Caco-2 (cell line): ENCODE data around the gene CDH12. TPM values are rescaled to one million over a fixed set of nuclear protein-coding genes. Genes with fewer than 3 reads are reported as not detected.

Source experiments
- BruUV-seq: library from RNA; stranded (reverse); fragments of 400-500 nt; replicated peaks from 2 replicates; lab custom pipeline; 2021; lab: Mats Ljungman, UMichigan
- CTCF ChIA-PET: fragments of 300-600 bp; sonication (Branson Sonifier 250); formaldehyde crosslinking; loops from one replicate; lab custom pipeline; 2022; ENCODE audit warnings: antibody characterized with exemption; lab: Charles Lee
- POLR2A ChIA-PET: fragments of 300-600 bp; sonication (Branson Sonifier 250); formaldehyde crosslinking; loops from one replicate; lab custom pipeline; 2022; ENCODE audit warnings: antibody characterized with exemption; lab: Charles Lee
- DNase-seq, 2 experiments: peaks; one replicate each; pipeline versions ENCODE4 v3.0.0 to v3.0.0-alpha.2; 2020 to 2022
- H3K27me3 ChIP-seq: replicated peaks from 2 replicates; pipeline ENCODE4 v1.6.0; 2011; ENCODE audit warnings: low read length; ENCODE audit not compliant: control insufficient read depth, insufficient read depth
- H3K36me3 ChIP-seq: 2 replicates; pipeline ENCODE4 v1.5.1; 2011; ENCODE audit warnings: low read length; ENCODE audit not compliant: control insufficient read depth, insufficient read depth
- H3K4me1 ChIP-seq: fragments of 250-450 bp; sonication (Bioruptor Pico); 2 replicates; pipeline ENCODE4 v1.5.1; 2020; ENCODE audit warnings: mild to moderate bottlenecking
- H3K4me3 ChIP-seq: 2 replicates; pipeline ENCODE4 v1.5.1; 2011; ENCODE audit warnings: low read depth, mild to moderate bottlenecking, control low read depth, low read length
- H3K9me3 ChIP-seq: fragments of 250-450 bp; sonication (Bioruptor Pico); 2 replicates; pipeline ENCODE4 v1.5.1; 2020; ENCODE audit warnings: mild to moderate bottlenecking, moderate library complexity
- H3K27ac Mint-ChIP-seq: one replicate; pipeline ENCODE4 v1.8.0; 2022; ENCODE audit warnings: mixed read lengths; ENCODE audit not compliant: unreplicated experiment
- H3K27me3 Mint-ChIP-seq: one replicate; pipeline ENCODE4 v1.8.0; 2022; ENCODE audit warnings: mixed read lengths; ENCODE audit not compliant: insufficient read depth, unreplicated experiment
- H3K36me3 Mint-ChIP-seq: one replicate; pipeline ENCODE4 v1.8.0; 2022; ENCODE audit warnings: mild to moderate bottlenecking, mixed read lengths; ENCODE audit not compliant: insufficient read depth, unreplicated experiment
- H3K4me1 Mint-ChIP-seq: one replicate; pipeline ENCODE4 v1.8.0; 2022; ENCODE audit warnings: low read depth, mixed read lengths; ENCODE audit not compliant: unreplicated experiment
- H3K4me3 Mint-ChIP-seq: one replicate; pipeline ENCODE4 v1.8.0; 2022; ENCODE audit warnings: mild to moderate bottlenecking, moderate library complexity, mixed read lengths; ENCODE audit not compliant: unreplicated experiment
- H3K9me3 Mint-ChIP-seq: one replicate; pipeline ENCODE4 v1.8.0; 2022; ENCODE audit warnings: mixed read lengths; ENCODE audit not compliant: unreplicated experiment
- CTCF ChIP-seq, 2 experiments: fragments of 200-600 bp in 1 of 2; IDR thresholded peaks; 1 replicate in 1 of 2; 2 replicates in 1 of 2; pipeline versions ENCODE4 v1.5.1 to v1.8.0; 2011 to 2022; ENCODE audit warnings: antibody characterized with exemption in 1 of 2, control low read depth in 1 of 2, inconsistent platforms in 1 of 2, low read depth in 1 of 2, low read length in 1 of 2, mild to moderate bottlenecking in 1 of 2, moderate library complexity in 1 of 2; ENCODE audit not compliant: insufficient read depth in 1 of 2, severe bottlenecking in 1 of 2, unreplicated experiment in 1 of 2
- intact Hi-C: fragments of 100-400 bp; cut with micrococcal nuclease; formaldehyde crosslinking; loops from one replicate; pipeline ENCODE4 v1.10.0; 2022; ENCODE audit not compliant: unreplicated experiment
- total RNA-seq: library from RNA; stranded (reverse); gene quantifications from 2 replicates; pipeline ENCODE4 v1.2.3, GENCODE V29; 2022

The CDH12 gene
- total RNA-seq, 1 experiment from 2014 or later, result not detected

GRCh38 chr5:22495016-22495720, 358.0 kb downstream of the CDH12 start:
- Mint-ChIP-seq H3K4me3 (no peak overlapping the region), H3K9me3 (no peaks in the 10 kb centered on the region), H3K27me3 (no peaks in the 10 kb centered on the region), H3K27ac (no peak overlapping the region), H3K4me1 (no peaks in the 10 kb centered on the region), H3K36me3 (no peaks in the 10 kb centered on the region)
- ChIA-PET POLR2A (no interaction called here), CTCF (no interaction called here)
- H3K27me3 ChIP-seq, result no peaks in the 10 kb centered on the region
- DNase-seq, result no peak
- H3K4me3 ChIP-seq, result no peak overlapping the region
- intact Hi-C loops, result no loop called here
- TF ChIP-seq CTCF (IDR thresholded peaks at IDR 0.05; ENCODE audit: insufficient read depth in 1 of 2, low read depth in 1 of 2, low read length in 1 of 2, severe bottlenecking in 1 of 2, unreplicated experiment in 1 of 2), result no peak
- H3K36me3 ChIP-seq, result no peaks in the 10 kb centered on the region
- H3K9me3 ChIP-seq, result no peaks in the 10 kb centered on the region
- H3K4me1 ChIP-seq, result no peaks in the 10 kb centered on the region
- BruUV-seq, result no TSS peak

GRCh38 chr5:22488427-22488826, 364.7 kb downstream of the CDH12 start:
- no peak overlapping the region for H3K27ac Mint-ChIP-seq
- no TSS peak for BruUV-seq
- CTCF ChIA-PET, result no interaction called here

GRCh38 chr5:22480305-22480704, 372.8 kb downstream of the CDH12 start:
- no peaks in the 10 kb centered on the region for H3K4me1 ChIP-seq
- Mint-ChIP-seq H3K4me1 (no peaks in the 10 kb centered on the region), H3K4me3 (no peak overlapping the region), H3K9me3 (no peaks in the 10 kb centered on the region), H3K36me3 (no peaks in the 10 kb centered on the region), H3K27me3 (no peaks in the 10 kb centered on the region), H3K27ac (no peak overlapping the region)
- POLR2A ChIA-PET, result no interaction called here
- no peaks in the 10 kb centered on the region for H3K27me3 ChIP-seq
- intact Hi-C loops, result no loop called here
- no TSS peak for BruUV-seq
- H3K36me3 ChIP-seq, result no peaks in the 10 kb centered on the region
- no peak for TF ChIP-seq CTCF (IDR thresholded peaks at IDR 0.05; ENCODE audit: insufficient read depth in 1 of 2, low read depth in 1 of 2, low read length in 1 of 2, severe bottlenecking in 1 of 2, unreplicated experiment in 1 of 2)
- no peak for DNase-seq
- no peak overlapping the region for H3K4me3 ChIP-seq
- no peaks in the 10 kb centered on the region for H3K9me3 ChIP-seq
- CTCF ChIA-PET, result no interaction called here

More at GRCh38 chr5:22488427-22488826, 364.7 kb downstream of the CDH12 start:
- H3K27me3 ChIP-seq, result no peaks in the 10 kb centered on the region
- H3K36me3 ChIP-seq, result no peaks in the 10 kb centered on the region
- H3K36me3 Mint-ChIP-seq, result no peaks in the 10 kb centered on the region
- TF ChIP-seq CTCF (IDR thresholded peaks at IDR 0.05; ENCODE audit: insufficient read depth in 1 of 2, low read depth in 1 of 2, low read length in 1 of 2, severe bottlenecking in 1 of 2, unreplicated experiment in 1 of 2), result no peak
- no peaks in the 10 kb centered on the region for H3K4me1 ChIP-seq
- H3K4me1 Mint-ChIP-seq, result no peaks in the 10 kb centered on the region
- intact Hi-C loops, result no loop called here
- POLR2A ChIA-PET, result no interaction called here
- no peaks in the 10 kb centered on the region for H3K27me3 Mint-ChIP-seq
- no peak overlapping the region for H3K4me3 Mint-ChIP-seq
- no peaks in the 10 kb centered on the region for H3K9me3 ChIP-seq
- no peaks in the 10 kb centered on the region for H3K9me3 Mint-ChIP-seq
- H3K4me3 ChIP-seq, result no peak overlapping the region
- DNase-seq, result no peak
